Skeletal muscle satellite cell (primary cell): ENCODE measurements around the gene SLC18A3.

Source experiments
- H3K27me3 ChIP-seq: 2 replicates; pipeline ENCODE4 v1.7.0; 2013; ENCODE audit warnings: low read length; ENCODE audit not compliant: control insufficient read depth, insufficient read depth
- H3K36me3 ChIP-seq: 2 replicates; pipeline ENCODE4 v1.7.0; 2013; ENCODE audit warnings: mild to moderate bottlenecking, control low read depth, low read length; ENCODE audit not compliant: insufficient read depth
- H3K4me1 ChIP-seq: 2 replicates; pipeline ENCODE4 v1.7.0; 2013; ENCODE audit warnings: low read length; ENCODE audit not compliant: control insufficient read depth, insufficient read depth
- H3K4me2 ChIP-seq: 2 replicates; pipeline ENCODE4 v1.7.0; 2013; ENCODE audit warnings: mild to moderate bottlenecking, low read length
- H3K4me3 ChIP-seq: 2 replicates; pipeline ENCODE4 v1.7.0; 2013; ENCODE audit warnings: low read length
- H3K9ac ChIP-seq: 2 replicates; pipeline ENCODE4 v1.7.0; 2013; ENCODE audit warnings: mild to moderate bottlenecking, low read depth, low read length, moderate library complexity
- H3K9me3 ChIP-seq: replicated peaks from 2 replicates; pipeline ENCODE4 v1.7.0; 2013; ENCODE audit warnings: mild to moderate bottlenecking, control low read depth, low read length

Gene SLC18A3

DNA sequence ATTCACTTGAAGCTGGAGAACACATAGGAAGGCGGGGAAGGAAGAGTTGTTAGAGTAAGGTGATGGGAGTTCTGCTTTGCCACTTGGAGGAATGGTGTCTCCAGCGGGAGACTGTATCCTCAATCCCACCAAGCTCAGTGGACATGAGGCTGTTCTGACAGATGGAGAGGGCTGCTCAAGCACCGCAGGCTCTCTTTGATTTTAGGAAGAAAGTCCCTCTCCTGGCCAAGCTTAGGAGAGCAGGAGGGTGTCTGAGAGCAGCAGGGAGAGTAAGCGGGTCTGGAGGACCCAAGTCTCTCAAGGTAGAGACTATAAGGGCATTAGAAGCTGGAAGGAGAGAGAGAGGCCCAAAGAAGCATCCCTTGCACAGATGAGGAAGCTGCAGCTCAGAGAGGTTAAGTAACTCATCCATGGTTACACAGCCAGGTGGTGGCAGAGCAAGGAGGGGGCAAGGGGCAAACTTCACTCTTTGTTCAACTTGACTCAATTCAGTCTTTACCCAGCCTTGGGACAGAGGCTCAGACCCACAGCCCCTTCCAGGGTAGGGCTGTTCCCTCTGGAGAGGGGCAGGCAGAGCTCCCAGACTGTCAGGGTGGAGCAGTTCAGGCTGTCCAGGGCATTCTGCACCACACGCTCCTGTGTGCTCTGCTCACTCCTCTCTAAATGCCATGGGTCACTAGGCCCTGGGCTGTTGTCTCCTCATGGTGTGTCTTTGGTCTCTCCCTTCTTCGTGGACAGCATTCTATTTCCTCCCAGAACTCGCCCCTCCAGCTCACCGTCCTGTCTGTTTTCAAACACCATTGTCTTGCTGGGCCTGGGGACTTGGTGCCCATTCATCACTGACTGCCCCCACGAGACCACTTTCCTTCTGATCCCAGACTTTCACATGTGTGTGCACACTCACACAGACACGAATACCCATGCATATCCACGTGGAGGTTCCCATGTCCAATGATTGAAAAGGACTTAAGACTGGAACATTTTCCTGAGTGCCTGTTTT is 12.6 kb downstream of the SLC18A3 start:
- no peaks in the 10 kb centered on the region for H3K36me3 ChIP-seq
- no peak overlapping the region for H3K9ac ChIP-seq
- H3K4me2 ChIP-seq = no peak overlapping the region
- no peaks in the 10 kb centered on the region for H3K9me3 ChIP-seq
- no peaks in the 10 kb centered on the region for H3K4me1 ChIP-seq
- H3K4me3 ChIP-seq = no peak overlapping the region
- H3K27me3 ChIP-seq = peaks cover 58% of the 10 kb centered on the region

DNA sequence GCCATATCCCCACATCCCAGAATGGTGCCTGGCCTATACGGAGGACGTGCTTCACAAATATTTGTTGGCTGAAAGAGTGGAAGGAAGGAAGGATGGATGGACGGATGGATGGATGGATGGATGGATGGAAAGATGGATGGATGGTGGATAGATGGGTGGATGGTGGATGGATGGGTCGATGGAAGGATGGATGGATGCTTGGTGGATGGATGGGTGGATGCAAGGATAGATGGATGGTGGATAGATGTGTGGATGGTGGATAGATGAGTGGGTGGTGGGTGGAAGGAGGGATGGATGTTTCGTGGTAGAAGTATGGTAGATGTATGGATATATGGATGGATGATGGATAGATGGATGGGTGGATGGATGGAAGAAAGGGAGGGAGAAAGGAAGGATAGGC is 14.5 kb downstream of the SLC18A3 start:
- H3K36me3 ChIP-seq = no peaks in the 10 kb centered on the region
- no peaks in the 10 kb centered on the region for H3K4me1 ChIP-seq
- no peaks in the 10 kb centered on the region for H3K9me3 ChIP-seq
- peaks cover 43% of the 10 kb centered on the region for H3K27me3 ChIP-seq
- no peak overlapping the region for H3K4me2 ChIP-seq
- no peak overlapping the region for H3K9ac ChIP-seq
- no peak overlapping the region for H3K4me3 ChIP-seq

DNA sequence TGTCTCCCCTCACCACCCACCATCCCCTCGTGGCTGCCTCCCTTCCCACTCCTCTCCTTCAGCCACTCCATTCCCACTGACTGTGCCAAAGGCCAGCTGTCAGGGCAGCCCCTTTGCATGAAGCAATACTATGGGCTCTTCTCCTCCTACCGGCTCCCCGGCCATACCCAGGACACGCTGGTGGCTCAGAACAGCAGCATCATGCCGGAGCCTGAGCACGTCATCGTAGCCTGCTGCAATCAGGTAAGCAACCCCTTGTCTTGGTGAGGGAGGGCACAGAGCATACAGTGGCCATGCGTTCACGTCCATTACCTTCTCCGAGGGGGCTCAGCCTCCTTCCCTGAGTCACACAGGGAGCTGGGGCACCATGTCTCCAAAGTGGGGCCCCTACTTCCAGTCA is 15.3 kb downstream of the SLC18A3 start:
- Histone ChIP-seq H3K4me2 (no peak overlapping the region), H3K9me3 (no peaks in the 10 kb centered on the region), H3K27me3 (peaks cover 43% of the 10 kb centered on the region), H3K4me1 (no peaks in the 10 kb centered on the region), H3K9ac (no peak overlapping the region), H3K4me3 (no peak overlapping the region), H3K36me3 (no peaks in the 10 kb centered on the region)

DNA sequence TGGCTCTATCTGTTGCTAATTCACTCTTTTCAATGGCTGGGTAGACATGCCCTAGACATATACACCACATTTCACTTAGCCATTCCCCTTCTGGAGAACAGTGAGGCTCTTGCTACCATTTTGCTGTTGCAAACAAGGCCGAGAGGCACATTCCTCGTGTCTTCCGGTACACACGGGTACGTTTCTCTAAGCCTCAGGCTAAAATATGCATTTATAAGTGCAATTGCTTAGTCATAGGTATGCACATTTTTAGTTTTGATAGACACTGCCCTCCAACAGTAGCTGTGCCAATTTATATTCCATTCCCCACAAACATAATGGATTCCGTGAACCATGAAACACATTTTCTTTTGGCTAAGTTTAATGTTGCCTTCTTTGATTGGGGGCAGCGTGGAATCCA is 16.9 kb downstream of the SLC18A3 start:
- Histone ChIP-seq H3K27me3 (peaks cover 38% of the 10 kb centered on the region), H3K9ac (no peak overlapping the region), H3K9me3 (no peaks in the 10 kb centered on the region), H3K4me1 (no peaks in the 10 kb centered on the region), H3K4me3 (no peak overlapping the region), H3K4me2 (no peak overlapping the region), H3K36me3 (no peaks in the 10 kb centered on the region)

DNA sequence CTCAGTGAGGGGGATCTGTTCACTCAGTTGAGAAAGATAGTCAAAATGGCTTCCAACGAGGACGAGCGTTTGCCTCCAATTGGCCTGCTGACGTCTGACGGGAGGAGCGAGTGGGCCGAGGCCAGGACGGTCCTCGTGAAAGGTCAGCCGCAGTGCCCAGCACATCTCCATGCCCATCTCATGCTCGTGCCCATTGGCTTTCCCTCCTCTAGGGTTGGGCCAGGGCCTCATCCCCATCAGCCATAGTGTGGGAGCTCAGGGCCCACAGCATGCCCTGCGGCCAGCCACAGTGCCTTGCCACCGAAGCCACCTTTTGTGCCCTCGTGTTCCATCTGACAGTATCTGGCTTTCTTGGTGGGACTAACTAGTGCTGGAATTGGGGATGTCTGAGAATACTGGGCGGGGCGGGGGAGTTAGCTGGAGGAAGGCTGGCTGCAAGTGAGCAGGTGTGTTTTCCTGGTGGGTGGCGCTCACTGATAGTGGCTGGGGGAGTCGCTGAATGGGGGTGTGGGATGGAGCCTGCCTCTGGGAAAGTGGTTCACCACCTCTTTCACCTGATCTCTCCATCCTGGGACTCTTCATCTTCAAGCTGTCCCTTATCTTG is 17.6 kb downstream of the SLC18A3 start:
- Histone ChIP-seq H3K36me3 (no peaks in the 10 kb centered on the region), H3K9ac (no peak overlapping the region), H3K4me1 (no peaks in the 10 kb centered on the region), H3K9me3 (no peaks in the 10 kb centered on the region), H3K4me2 (no peak overlapping the region), H3K4me3 (no peak overlapping the region), H3K27me3 (peaks cover 38% of the 10 kb centered on the region)

DNA sequence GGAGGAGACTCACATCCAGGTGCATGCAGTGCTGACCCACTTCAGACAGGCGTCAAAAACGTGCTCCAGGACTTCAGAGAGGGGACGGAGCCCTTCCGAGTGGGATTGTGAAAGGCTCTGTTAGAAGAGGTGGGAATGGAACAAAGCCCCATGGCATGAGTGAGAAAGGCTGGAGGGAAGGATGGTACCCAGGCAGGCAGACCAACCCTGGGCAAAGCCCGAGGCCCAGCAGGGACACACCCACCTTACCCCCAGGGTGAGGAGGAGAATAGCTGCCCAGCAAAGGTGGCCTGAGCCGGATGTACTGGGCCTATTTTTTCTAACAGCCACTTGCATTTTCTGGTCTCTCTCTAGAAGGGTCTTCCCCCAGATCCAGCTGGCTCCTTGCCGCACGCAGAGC is 18.5 kb downstream of the SLC18A3 start:
- H3K9me3 ChIP-seq = no peaks in the 10 kb centered on the region
- no peaks in the 10 kb centered on the region for H3K36me3 ChIP-seq
- H3K4me2 ChIP-seq = no peak overlapping the region
- H3K27me3 ChIP-seq = peaks cover 38% of the 10 kb centered on the region
- H3K4me3 ChIP-seq = no peak overlapping the region
- no peak overlapping the region for H3K9ac ChIP-seq
- H3K4me1 ChIP-seq = no peaks in the 10 kb centered on the region

DNA sequence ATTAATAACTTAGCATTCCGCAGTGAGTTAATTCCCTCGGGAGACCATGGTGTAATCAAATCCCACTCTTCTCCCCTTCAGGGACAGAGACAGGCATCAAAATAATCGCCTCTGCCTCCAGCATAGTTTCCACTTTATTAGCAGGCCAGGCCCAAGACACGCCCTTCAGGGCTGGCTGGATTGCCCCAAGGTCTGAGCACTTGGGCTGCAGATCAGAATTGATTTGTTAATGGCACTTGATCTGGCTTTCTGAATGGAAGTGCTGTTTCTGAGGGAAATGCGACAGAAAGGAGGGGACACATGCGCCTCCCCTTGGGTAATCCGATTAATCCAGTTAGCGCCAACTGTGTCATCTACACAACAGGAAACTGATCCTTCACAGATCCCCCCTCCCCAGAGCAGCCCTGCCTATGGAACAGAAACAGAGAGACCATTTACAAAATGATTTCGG is 19.3 kb downstream of the SLC18A3 start:
- H3K4me1 ChIP-seq = no peaks in the 10 kb centered on the region
- H3K27me3 ChIP-seq = peaks cover 43% of the 10 kb centered on the region
- no peak overlapping the region for H3K4me2 ChIP-seq
- H3K36me3 ChIP-seq = no peaks in the 10 kb centered on the region
- H3K4me3 ChIP-seq = no peak overlapping the region
- H3K9ac ChIP-seq = no peak overlapping the region
- no peaks in the 10 kb centered on the region for H3K9me3 ChIP-seq

DNA sequence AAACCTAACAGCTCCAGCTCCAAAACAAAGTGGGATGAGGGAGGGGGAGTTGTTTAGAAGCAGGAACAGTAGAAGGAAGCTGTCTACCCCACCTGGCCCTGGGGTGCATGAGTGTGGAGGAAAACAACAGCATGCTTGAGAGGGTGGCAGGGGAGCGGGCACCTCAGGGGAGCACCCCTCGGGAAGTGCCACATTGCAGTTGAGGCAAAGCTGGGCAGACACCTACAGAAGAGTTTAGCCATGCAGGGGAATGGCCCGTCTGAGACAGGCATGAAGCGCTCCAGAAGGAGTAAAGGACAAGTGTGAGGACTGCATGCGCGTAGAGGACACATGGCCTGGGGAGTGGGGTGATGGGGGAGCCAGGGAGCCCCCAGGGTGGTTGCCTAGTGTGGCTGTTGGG is 21.9 kb downstream of the SLC18A3 start:
- Histone ChIP-seq H3K27me3 (peaks cover 66% of the 10 kb centered on the region), H3K4me1 (no peaks in the 10 kb centered on the region), H3K4me3 (no peak overlapping the region), H3K9me3 (no peaks in the 10 kb centered on the region), H3K9ac (no peak overlapping the region), H3K4me2 (no peak overlapping the region), H3K36me3 (no peaks in the 10 kb centered on the region)

DNA sequence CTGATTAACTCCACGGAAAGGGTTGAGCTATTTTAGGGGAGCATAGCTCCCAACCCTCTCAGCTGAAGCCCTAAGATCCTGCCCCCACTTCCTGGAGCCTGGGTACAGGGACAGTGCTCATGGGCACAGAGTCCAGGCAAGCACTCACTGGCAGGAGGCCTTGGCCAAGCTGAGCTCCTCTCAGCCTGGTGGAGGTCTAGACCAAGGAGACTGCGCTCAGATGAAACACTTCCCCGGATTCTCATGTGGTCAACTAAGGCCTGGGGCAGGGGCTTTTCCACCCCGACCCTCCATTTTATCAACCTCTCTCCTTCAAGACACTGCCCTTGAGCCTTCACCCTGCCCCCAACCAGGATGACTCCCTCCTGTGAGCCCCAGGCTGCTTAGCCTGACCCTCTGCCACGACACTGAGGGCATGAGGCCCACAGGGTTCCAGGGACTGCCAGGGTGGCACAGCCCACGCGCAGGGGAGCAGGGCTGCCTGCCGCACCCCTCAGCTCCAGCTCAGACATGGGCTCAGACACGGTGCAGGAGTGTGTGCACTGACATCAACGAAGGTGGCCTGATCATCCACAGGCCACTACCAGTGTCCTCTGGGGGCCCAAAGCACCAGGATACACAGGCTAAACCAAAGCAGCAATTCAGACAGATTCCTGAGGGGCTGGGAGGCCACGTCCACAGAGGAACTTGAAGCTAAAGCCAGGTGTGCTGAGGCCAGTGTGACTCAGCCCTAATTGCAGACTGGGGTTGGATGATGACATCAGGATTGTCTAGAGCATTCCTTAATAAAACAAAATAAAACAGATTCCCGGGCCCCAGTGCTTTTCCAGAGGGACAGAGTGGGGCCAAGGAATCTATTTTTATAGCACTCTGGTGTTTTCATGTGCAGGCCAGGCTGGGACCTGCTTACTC is 22.6 kb downstream of the SLC18A3 start:
- H3K4me2 ChIP-seq = no peak overlapping the region
- H3K4me3 ChIP-seq = no peak overlapping the region
- no peaks in the 10 kb centered on the region for H3K9me3 ChIP-seq
- peaks cover 73% of the 10 kb centered on the region for H3K27me3 ChIP-seq
- no peak overlapping the region for H3K9ac ChIP-seq
- no peaks in the 10 kb centered on the region for H3K4me1 ChIP-seq
- no peaks in the 10 kb centered on the region for H3K36me3 ChIP-seq

DNA sequence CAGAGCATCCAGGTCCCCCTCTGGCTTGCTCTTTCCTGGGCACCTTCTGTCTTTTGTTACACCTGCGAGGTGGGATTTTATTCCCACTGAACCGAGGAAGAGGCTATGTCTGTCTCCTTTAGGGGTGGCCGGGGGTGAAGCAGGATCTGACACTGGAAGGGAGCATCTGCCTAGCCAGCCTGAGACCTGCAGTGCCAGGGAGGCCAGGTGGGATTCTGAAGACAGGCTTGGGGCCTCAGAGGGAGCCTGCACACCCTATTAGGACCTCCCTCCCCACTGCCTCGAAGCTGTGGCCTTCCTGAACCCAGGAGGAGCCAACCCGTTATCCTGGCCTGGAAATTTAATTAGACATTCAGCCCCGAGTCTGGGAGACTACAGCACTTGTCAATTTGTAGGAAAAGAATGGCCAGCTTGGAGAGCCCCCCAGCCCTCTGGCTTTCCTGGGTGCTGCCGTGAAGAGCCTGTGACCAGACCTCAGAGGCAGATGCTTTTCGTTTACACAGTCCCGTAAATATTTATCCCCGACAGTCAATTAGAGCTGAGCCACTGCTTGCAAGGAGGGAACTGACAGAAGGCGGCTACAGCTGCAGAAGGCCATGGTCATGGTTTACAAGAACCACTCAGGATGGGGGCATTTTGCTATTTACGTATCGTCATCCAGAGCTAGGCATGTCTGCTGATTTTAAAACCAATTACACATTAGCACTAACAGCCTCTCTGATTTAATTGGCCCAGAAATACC is 23.4 kb downstream of the SLC18A3 start:
- Histone ChIP-seq H3K36me3 (no peaks in the 10 kb centered on the region), H3K27me3 (peaks cover 82% of the 10 kb centered on the region), H3K4me3 (no peak overlapping the region), H3K9me3 (no peaks in the 10 kb centered on the region), H3K4me2 (no peak overlapping the region), H3K9ac (no peak overlapping the region), H3K4me1 (no peaks in the 10 kb centered on the region)
